Keratinocyte (primary cell): Measurements from ENCODE around the gene CCDC158.

Experiments
- CTCF ChIP-seq, 3 experiments: IDR thresholded peaks in 1 of 3; conservative IDR thresholded peaks in 1 of 3; optimal IDR thresholded peaks in 1 of 3; 2 replicates in 2 of 3; 3 replicates in 1 of 3; pipeline versions ENCODE3 to v1.5.1; 2011; ENCODE audit warnings: low read length in 3 of 3, mild to moderate bottlenecking in 3 of 3, moderate library complexity in 2 of 3, control low read depth in 1 of 3, inconsistent platforms in 1 of 3; ENCODE audit not compliant: insufficient read depth in 2 of 3; ENCODE audit errors: extremely low read depth in 1 of 3
- EZH2 ChIP-seq: IDR thresholded peaks from one replicate; pipeline ENCODE4 v1.6.1; 2012; ENCODE audit warnings: inconsistent platforms, mild to moderate bottlenecking, low read length, moderate library complexity

GRCh38 chr4:76459291-76459723 lies 38.4 kb upstream of the CCDC158 start:
- TF ChIP-seq CTCF (optimal IDR thresholded peaks at IDR 0.05 in 1 of 3, IDR thresholded peaks at IDR 0.05 in 1 of 3, conservative IDR thresholded peaks at IDR 0.05 in 1 of 3; ENCODE audit: extremely low read depth in 1 of 3, insufficient read depth in 2 of 3, low read length in 3 of 3) (no peak), EZH2 (no peak)
